ENCODE data around the gene MAP4K5.

MAP4K5 gene

DNA sequence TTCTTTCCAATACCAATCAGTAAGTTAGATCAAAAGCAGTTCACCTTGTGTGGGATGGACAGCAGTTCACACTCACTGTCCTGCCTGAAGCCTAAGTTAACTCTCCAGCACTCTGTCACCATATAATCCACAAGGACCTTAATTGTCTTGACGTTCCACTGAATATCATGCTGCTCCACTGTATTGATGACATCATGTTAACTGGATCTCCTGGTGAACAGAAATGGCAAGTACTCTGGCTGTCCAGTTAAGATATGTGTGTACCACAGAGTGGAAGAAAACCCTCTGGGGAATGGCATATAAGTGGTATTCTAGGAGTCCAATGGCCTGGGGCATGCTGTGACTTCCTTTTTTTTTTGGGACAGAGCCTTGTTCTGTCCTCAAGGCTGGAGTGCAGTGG is 151.9 kb downstream of the MAP4K5 start:
- no peak for TF ChIP-seq OSR1 (CRISPR knock-in tag; IDR thresholded peaks at IDR 0.05)
- TF ChIP-seq TOX (CRISPR knock-in tag; IDR thresholded peaks at IDR 0.05; ENCODE audit: borderline replicate concordance): no peak
- TF ChIP-seq ISL1 (CRISPR knock-in tag; IDR thresholded peaks at IDR 0.05): no peak
- TF ChIP-seq TSHZ2 (CRISPR knock-in tag; IDR thresholded peaks at IDR 0.05): no peak
- no peak for TF ChIP-seq ZNF565 (CRISPR knock-in tag; conservative IDR thresholded peaks at IDR 0.05; ENCODE audit: low read depth)
- TF ChIP-seq CSDC2 (CRISPR knock-in tag; IDR thresholded peaks at IDR 0.05): no peak
- TF ChIP-seq ZC3H10 (CRISPR knock-in tag; IDR thresholded peaks at IDR 0.05): no peak
- TF ChIP-seq ARNTL (CRISPR knock-in tag; IDR thresholded peaks at IDR 0.05; ENCODE audit: borderline replicate concordance, low read depth): no peak
- TF ChIP-seq, protein P1, sequence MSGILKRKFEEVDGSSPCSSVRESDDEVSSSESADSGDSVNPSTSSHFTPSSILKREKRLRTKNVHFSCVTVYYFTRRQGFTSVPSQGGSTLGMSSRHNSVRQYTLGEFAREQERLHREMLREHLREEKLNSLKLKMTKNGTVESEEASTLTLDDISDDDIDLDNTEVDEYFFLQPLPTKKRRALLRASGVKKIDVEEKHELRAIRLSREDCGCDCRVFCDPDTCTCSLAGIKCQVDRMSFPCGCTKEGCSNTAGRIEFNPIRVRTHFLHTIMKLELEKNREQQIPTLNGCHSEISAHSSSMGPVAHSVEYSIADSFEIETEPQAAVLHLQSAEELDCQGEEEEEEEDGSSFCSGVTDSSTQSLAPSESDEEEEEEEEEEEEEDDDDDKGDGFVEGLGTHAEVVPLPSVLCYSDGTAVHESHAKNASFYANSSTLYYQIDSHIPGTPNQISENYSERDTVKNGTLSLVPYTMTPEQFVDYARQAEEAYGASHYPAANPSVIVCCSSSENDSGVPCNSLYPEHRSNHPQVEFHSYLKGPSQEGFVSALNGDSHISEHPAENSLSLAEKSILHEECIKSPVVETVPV (CRISPR knock-in tag; IDR thresholded peaks at IDR 0.05): no peak
- TF ChIP-seq ZFP30 (CRISPR knock-in tag; IDR thresholded peaks at IDR 0.05): no peak
- no peak for TF ChIP-seq PPARA (CRISPR knock-in tag; IDR thresholded peaks at IDR 0.05; ENCODE audit: borderline replicate concordance)
- TF ChIP-seq TCF4 (CRISPR knock-in tag; IDR thresholded peaks at IDR 0.05; ENCODE audit: borderline replicate concordance): no peak
- TF ChIP-seq SNAI2 (CRISPR knock-in tag; IDR thresholded peaks at IDR 0.05): no peak
- TF ChIP-seq ZNF70 (CRISPR knock-in tag; IDR thresholded peaks at IDR 0.05): no peak
- TF ChIP-seq GLIS3 (CRISPR knock-in tag; IDR thresholded peaks at IDR 0.05): no peak
- no peak for ATAC-seq

DNA sequence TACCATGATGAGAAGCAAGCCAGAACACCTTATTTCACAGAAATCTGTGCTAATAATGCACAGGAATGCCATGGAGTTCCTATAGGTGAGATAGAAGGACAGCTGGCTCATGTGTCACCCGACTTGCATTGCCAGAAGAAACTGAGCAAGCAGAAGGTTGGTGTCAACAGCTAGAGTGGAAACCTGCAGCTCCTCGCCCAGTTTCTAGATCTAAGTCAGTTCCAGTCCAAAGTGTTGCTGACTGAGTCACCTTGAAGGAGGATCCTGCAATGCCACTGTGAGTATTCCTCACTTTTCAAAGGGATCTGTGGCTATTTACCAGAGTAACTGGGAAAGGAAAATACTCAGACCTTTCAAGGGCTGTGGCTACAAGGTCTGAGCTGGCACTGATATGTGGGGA is 152.8 kb downstream of the MAP4K5 start:
- no peak for ATAC-seq
- TF ChIP-seq SNAI2 (CRISPR knock-in tag; IDR thresholded peaks at IDR 0.05): no peak
- TF ChIP-seq ZFP30 (CRISPR knock-in tag; IDR thresholded peaks at IDR 0.05): no peak
- no peak for TF ChIP-seq RARB (CRISPR knock-in tag; IDR thresholded peaks at IDR 0.05)
- no peak for TF ChIP-seq GLIS3 (CRISPR knock-in tag; IDR thresholded peaks at IDR 0.05)
- TF ChIP-seq ZNF565 (CRISPR knock-in tag; conservative IDR thresholded peaks at IDR 0.05; ENCODE audit: low read depth): no peak
- TF ChIP-seq ZNF70 (CRISPR knock-in tag; IDR thresholded peaks at IDR 0.05): no peak
- no peak for TF ChIP-seq CSDC2 (CRISPR knock-in tag; IDR thresholded peaks at IDR 0.05)
- TF ChIP-seq OSR1 (CRISPR knock-in tag; IDR thresholded peaks at IDR 0.05): no peak
- no peak for TF ChIP-seq ZC3H10 (CRISPR knock-in tag; IDR thresholded peaks at IDR 0.05)

DNA sequence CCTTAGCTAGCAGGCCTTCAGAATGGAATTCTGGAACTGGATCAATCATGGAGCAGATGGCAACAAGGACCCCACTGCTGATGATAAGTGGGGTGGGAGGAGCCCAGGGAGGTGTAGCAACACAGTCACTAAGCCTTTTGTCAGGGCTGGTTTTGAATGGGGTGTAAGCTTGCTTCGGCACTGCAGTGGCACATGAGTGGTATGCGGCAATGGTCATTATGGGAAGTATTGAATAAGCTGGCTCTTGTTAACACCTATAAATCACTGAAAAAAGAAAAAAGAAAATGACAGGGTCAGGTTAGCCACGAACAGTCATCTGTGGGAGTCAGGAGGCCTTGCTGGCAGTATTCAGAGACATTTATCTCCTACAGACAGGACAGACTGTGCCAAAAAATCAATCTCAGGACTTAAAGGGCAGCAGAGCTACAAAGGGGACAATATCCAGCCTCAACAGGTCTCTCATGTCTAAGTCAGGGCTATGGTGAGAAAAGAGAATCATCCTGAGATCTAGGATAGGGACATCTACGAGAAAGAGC is 154.8 kb downstream of the MAP4K5 start:
- ATAC-seq: no peak

DNA sequence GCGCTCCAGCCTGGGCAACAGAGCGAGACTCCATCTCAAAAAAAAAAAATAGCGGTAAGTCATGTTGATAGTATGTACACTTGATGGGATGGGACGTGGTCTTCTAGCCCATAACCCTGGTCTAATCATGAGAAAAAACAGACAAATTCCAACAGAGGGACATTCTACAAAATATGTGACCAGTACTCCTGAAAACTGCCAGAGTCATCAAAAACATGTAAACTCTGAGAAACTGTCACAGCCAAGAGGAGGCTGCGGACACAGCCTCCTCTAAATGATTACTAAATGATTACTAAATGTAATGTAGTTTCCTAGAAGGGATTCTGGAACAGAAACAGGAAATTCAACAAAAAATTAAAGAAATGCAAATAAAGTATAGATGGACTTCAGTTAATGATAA is 156.6 kb downstream of the MAP4K5 start:
- TF ChIP-seq, protein P1 (CRISPR knock-in tag; IDR thresholded peaks at IDR 0.05): no peak
- TF ChIP-seq BACH2 (CRISPR knock-in tag; IDR thresholded peaks at IDR 0.05; ENCODE audit: borderline replicate concordance): no peak
- no peak for TF ChIP-seq ZC3H10 (CRISPR knock-in tag; IDR thresholded peaks at IDR 0.05)
- no peak for TF ChIP-seq ZFP3 (CRISPR knock-in tag; IDR thresholded peaks at IDR 0.05)
- TF ChIP-seq PPARA (CRISPR knock-in tag; IDR thresholded peaks at IDR 0.05; ENCODE audit: borderline replicate concordance): no peak
- TF ChIP-seq ZNF70 (CRISPR knock-in tag; IDR thresholded peaks at IDR 0.05): no peak
- no peak for TF ChIP-seq ARNTL (CRISPR knock-in tag; IDR thresholded peaks at IDR 0.05; ENCODE audit: borderline replicate concordance, low read depth)
- TF ChIP-seq PATZ1 (CRISPR knock-in tag; IDR thresholded peaks at IDR 0.05; ENCODE audit: borderline replicate concordance): no peak
- TF ChIP-seq ZNF8 (CRISPR knock-in tag; IDR thresholded peaks at IDR 0.05): no peak
- TF ChIP-seq, protein P2, sequence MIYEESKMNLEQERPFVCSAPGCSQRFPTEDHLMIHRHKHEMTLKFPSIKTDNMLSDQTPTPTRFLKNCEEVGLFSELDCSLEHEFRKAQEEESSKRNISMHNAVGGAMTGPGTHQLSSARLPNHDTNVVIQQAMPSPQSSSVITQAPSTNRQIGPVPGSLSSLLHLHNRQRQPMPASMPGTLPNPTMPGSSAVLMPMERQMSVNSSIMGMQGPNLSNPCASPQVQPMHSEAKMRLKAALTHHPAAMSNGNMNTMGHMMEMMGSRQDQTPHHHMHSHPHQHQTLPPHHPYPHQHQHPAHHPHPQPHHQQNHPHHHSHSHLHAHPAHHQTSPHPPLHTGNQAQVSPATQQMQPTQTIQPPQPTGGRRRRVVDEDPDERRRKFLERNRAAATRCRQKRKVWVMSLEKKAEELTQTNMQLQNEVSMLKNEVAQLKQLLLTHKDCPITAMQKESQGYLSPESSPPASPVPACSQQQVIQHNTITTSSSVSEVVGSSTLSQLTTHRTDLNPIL (CRISPR knock-in tag; IDR thresholded peaks at IDR 0.05; ENCODE audit: low read depth): no peak
- no peak for TF ChIP-seq ZFP30 (CRISPR knock-in tag; IDR thresholded peaks at IDR 0.05)
- no peak for ATAC-seq

More for the DNA sequence above, 154.8 kb downstream of the MAP4K5 start:
- TF ChIP-seq TCF4 (CRISPR knock-in tag; IDR thresholded peaks at IDR 0.05; ENCODE audit: borderline replicate concordance): no peak
- TF ChIP-seq ZC3H10 (CRISPR knock-in tag; IDR thresholded peaks at IDR 0.05): no peak
- TF ChIP-seq ZNF8 (CRISPR knock-in tag; IDR thresholded peaks at IDR 0.05): no peak
- TF ChIP-seq TOX (CRISPR knock-in tag; IDR thresholded peaks at IDR 0.05; ENCODE audit: borderline replicate concordance): no peak
- TF ChIP-seq GLIS3 (CRISPR knock-in tag; IDR thresholded peaks at IDR 0.05): no peak
- TF ChIP-seq ESRRG (CRISPR knock-in tag; IDR thresholded peaks at IDR 0.05): no peak
- TF ChIP-seq OSR1 (CRISPR knock-in tag; IDR thresholded peaks at IDR 0.05): no peak
- TF ChIP-seq, protein P1 (CRISPR knock-in tag; IDR thresholded peaks at IDR 0.05): no peak
